IPS-18c (cell line): ENCODE results near the gene TEX53.

Source experiments
- H3K4me3 ChIP-seq: 2 replicates; pipeline ENCODE4 v1.7.0; 2013; ENCODE audit warnings: low read depth, mild to moderate bottlenecking, low read length, moderate library complexity; ENCODE audit not compliant: insufficient read depth
- H3K9me3 ChIP-seq: one replicate; pipeline ENCODE4 v1.6.1; 2013; ENCODE audit warnings: mild to moderate bottlenecking, low read length, moderate library complexity; ENCODE audit not compliant: control insufficient read depth, insufficient read depth

The TEX53 gene

DNA sequence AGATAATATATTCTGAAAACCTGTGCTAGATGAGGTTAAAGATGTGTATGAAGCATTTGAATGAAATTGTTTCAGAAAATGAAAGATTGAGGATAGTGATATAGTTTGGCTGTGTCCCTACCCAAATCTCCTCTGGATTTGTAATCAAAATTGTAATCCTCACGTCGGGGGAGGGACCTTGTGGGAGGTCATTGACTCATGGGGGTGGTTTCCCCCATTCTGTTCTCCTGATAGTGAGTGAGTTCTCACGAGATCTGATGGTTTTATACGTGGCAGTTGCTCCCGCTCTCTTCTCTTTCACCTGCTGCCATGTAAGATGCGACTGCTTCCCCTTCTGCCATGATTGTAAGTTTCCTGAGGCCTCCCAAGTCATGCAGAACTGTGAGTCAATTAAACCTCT lies 26.4 kb upstream of the TEX53 start:
- no peak overlapping the region for H3K4me3 ChIP-seq
- no peaks in the 10 kb centered on the region for H3K9me3 ChIP-seq

DNA sequence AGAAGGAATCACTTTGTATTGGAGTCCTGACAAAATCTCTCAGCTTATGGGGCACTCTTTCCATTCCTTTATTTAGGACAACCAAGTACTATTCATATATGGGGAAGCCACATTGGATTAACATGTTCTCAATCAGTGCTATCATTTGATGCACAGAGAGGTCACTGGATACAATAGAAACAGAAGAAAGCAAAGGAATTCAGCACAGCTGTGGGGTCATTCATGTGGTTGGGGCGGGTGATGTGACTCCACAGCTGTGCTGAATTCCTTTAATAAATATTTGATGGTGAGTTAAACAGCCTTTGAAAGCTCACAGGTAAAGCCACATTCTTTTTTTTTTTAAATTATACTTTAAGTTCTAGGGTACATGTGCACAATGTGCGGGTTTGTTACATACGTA lies 25.2 kb upstream of the TEX53 start:
- Histone ChIP-seq H3K9me3 (no peaks in the 10 kb centered on the region), H3K4me3 (no peak overlapping the region)

DNA sequence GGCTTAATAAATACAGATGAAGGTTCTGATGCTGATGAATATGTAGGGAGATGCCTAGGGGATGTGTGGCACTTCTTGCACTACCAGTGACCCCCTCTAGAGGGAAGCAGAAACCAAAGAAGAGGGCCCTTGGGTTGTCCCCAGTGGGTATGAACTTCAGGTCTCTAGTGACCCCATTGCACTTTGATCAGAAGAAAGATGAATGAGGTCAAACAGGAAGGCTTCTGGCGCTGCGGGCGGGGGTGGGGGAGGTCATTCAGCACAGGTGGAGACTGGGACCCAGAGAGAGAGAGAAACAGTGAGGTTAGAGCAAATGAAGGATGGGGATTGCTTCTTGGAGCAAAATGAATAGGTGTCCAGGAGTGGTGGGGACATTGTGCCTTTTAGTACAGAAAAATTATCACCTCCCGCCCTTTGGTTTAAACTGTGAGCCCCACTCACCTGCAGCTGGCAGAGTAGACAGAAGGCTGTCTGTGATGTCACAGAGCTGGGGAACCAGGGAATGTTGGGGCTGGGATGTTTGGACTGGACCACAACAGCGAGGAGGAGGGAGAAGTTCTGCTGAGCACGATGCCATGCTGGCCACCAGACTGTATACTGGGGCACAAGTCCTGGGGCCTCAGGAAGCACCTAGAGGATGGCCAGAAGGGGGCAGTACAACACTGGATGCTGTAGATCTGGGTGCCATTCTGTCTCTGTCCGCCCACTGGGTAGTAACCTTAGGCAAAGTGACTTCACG lies 24.2 kb upstream of the TEX53 start, which contains the start of gene TEX48:
Gene TEX48, minus strand, starts transcription at position 599 of the 739 bp plus-strand sequence. CDS start 10,469 bp downstream, outside the sequence.
- Histone ChIP-seq H3K4me3 (no peak within 1 kb of the TSS), H3K9me3 (no peaks in the 10 kb centered on the region)

DNA sequence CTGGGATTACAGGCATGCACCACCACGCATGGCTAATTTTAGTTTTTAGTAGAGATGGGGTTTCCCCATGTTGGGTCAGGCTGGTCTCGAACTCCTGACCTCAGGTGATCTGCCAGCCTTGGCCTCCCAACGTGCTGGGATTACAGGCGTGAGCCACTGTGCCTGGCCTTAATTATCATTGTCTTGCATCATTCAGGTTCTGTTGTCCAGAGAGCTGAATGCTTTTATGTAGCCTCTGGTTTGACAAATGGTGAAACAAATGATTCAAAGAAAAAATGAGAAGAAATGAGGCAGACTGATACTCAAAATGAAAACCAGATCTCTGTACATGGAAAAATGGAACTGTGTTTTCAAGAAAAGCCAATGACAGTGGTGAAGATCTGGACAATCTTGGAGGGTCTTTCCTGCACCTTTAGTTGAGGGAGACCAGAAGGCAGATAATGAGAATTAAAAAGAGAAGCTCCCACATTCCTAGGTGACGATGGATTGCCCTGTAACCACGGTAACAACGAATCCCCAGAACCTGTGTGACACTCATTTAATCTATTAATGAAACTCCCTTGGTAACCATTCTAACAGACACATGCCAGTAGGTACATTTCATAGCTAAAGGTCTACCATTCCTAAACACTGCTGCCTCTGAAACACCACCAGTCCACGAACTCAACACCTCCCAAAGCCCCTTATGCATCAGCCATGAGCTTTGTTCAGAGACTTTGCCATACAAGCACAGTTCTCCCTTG lies 22.8 kb upstream of the TEX53 start:
- no peaks in the 10 kb centered on the region for H3K9me3 ChIP-seq
- no peak overlapping the region for H3K4me3 ChIP-seq

DNA sequence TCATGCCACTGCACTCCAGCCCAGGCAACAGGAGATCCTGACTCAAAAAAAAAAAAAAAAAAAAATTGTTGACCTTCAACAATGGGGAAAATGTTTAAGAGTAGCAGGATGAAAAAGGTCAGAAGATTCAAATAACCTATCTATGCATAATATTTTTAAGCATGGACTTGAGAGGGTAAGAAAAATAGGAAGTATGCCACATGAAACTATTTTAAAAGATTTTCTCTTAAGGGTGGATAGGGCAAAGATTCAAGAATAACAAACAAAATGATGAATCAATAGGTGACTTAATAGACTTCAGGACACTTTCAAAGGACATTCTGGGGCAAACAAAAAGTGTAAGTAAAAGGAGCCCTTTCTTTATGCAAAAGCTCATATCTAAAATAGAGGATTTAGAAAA lies 21.2 kb upstream of the TEX53 start:
- no peak overlapping the region for H3K4me3 ChIP-seq

DNA sequence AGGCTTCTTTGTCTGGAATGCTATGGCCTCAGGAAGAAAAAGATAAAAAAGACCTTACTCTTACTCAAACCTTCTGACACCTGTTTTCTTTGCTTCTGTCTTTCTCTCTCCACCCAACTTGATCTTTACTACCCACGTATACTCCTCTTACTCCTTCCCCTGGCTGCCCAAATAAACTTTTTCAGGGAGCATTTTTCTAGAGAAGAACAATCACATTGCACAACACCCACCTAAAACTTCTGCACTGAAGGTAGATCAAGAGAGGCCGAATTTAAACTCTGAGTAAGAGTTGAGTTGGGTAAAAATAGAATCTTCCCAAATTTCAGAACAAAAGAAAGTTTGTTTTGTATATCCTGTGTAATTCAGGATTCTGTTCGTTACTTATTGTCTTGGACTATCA lies 20.5 kb upstream of the TEX53 start:
- Histone ChIP-seq H3K9me3 (no peaks in the 10 kb centered on the region), H3K4me3 (no peak overlapping the region)

More for the DNA sequence above, 21.2 kb upstream of the TEX53 start:
- no peaks in the 10 kb centered on the region for H3K9me3 ChIP-seq

DNA sequence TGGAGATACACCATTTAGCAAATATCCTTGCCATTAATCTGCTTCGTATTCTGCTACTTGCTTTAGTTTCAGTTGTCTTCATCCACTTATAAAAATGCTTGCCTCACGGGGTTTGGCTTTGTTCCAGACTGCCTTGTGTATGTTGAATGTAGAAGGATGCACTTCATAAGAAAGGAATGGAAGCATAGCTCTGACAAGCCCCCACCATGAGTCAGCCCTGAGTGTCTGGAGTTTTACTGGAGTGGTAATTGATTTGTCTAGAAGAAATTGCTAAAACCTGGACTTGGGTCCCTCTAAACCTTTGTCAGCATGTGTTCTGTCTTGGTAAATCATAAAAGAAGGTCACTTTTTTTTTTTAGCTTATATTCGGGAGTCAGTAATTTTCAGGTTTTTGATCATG lies 19.8 kb upstream of the TEX53 start:
- no peak overlapping the region for H3K4me3 ChIP-seq
- no peaks in the 10 kb centered on the region for H3K9me3 ChIP-seq

DNA sequence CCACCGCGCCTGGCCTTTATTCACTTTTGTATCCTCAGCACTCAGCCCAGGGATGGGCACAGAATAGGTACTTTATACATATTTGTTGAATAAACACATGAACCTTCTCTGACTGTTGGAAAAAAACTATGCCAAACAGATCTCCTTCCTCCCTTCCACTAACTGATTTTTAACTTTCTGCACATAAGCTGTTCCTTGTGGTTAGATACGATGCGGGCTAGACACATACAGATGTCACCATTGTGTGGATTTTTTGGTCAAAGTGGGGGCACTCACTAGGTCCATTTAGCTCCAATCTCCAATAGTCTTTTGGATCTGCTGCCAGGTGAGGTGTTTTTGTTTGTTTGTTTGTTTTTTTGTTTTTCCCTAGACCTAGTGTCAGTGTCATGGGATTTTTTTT lies 19.3 kb upstream of the TEX53 start:
- H3K9me3 ChIP-seq: no peaks in the 10 kb centered on the region
- H3K4me3 ChIP-seq: no peak overlapping the region

DNA sequence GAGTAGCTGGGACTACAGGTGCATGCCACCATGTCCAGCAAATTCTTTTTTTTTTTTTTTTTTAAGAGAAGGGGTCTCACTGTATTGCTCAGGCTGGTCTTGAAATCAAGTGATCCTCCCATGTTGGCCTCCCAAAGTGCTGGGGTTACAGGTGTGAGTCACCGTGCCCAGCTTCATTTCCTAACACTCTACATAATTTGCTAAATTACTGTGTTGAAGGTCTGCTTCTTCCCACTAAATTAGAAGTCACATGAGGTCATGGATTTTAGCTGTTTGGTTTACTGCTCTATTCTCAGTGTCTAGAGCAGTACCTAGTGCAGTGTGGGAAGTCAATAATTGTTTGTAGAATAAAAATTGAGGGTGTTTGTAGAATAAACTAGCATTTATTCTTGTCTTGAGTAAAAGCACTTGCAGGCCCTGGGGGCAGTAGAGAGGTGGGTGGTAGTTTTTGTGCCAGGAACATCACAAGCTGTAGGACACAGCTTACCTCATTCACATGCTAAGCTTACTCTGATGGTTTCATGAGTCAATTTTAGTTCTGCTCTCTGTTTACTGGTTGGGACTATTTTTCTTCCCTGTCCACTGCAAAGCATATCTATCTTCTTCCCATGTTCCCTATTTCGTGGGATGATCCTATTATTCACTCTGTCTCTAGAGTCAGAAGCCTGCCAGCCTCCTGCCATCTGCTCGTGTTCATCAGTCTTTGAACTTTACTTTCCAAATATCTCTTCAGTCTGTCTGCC lies 17.4 kb upstream of the TEX53 start:
- Histone ChIP-seq H3K9me3 (no peaks in the 10 kb centered on the region), H3K4me3 (no peak overlapping the region)

DNA sequence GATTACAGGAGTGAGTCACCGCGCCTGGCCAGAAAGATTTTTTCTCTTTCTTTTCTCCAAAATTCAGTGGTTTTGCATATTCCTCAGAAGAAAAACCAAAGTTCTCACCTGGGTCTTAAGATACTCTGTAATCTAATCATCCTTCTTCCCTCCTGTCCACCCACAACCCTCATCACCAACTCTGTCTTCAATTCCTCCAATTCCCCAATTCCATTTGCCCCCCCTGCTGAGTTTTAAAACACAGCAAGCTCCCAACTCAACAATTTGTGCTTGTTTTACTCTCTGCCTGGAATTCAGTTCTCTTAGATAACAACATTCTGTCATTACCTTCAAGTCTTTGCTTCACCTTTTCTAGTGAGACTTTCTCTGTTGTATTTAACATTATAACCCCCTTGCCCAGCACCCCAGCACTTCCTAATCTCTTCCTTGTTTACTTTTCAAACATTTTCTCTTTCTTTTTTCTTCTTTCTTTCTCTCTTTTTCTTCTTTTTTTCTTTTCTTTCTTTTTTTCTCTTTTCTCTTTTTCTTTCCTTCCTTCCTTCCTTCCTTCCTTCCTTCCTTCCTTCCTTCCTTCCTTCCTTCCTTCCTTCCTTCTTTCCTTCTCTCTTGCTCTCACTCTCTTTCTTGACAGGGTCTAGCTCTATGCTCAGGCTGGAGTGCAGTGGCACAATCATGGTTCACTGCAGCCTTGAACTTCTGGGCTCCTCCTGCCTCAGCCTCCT lies 16.6 kb upstream of the TEX53 start:
- Histone ChIP-seq H3K9me3 (no peaks in the 10 kb centered on the region), H3K4me3 (no peak overlapping the region)

DNA sequence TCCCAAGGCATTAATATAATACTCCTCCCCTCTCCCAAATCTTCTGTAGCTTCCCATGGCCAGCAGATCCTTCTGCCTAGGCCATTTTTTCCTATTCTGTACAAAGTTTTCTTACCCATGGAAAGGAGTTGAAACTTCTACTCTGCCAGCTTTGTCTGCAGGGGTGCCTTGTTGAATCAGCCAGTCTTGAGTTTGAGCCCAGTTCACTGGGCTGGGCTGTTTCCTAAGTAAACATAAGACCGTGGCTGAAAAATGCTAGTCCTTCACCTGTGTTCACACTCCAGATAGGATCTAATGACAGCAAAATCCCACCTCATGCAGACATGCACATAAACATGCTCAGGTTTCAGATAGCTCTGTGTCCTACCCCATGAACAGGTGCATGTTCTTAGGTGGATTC lies 14.0 kb upstream of the TEX53 start:
- H3K4me3 ChIP-seq: no peak overlapping the region
- no peaks in the 10 kb centered on the region for H3K9me3 ChIP-seq

DNA sequence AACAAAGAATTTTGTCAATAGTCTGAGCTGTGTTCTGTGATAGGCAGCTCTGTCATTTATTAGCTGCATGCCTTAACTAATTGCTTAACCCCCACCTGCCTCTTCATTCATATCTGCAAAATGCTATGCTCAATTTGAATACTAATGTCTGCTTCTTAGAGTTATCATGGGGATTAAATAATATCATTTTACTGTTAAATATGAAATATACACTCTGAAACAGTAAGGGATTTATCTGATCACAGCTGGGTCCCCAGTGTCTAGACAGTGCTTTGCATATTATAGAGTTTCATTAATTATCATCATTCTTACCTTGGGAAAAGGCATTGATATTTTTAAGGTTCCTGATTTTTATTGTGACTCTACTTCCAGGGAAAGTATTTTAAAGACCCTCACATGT lies 12.4 kb upstream of the TEX53 start:
- Histone ChIP-seq H3K4me3 (no peak overlapping the region), H3K9me3 (no peaks in the 10 kb centered on the region)

DNA sequence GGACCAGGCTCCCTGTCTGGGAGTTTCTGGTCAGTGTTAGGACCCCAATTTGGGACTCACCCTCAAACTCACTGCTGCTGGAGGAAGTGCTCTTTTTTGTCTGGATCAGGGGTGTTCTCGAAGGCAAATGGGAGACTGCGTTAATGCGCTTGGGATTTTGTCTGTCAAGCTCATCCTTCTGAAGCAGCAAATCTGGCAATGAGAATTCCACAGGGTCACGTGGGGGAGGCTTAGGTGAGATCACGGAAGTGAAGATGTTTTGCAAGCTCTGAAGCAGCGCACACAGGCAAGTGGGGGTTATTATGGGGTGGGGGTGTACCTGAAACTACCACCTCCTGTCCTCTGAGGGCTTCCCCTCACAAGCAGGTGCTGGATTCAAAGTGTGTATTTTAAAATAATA lies 10.5 kb upstream of the TEX53 start:
- no peak overlapping the region for H3K4me3 ChIP-seq
- no peaks in the 10 kb centered on the region for H3K9me3 ChIP-seq

DNA sequence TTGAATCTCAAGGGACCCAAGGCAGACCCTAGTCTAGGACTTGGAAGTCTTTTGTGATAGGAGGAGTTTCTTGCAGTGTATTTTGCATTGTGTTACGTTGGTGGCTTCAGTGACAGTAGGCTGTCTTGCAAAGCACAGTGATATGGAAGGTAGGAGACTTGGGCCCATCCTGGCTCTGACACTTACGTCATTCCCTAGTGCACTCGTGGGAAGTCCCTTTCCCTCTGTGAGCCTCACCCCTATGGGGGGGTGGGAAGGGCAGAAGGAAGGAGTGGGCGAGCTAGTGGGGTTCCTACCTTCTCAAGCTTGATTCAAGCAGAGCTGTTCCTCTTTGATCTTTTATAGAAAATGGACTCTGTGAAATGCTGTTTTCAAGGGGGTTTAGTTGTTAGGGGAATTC lies 9.2 kb upstream of the TEX53 start:
- Histone ChIP-seq H3K4me3 (no peak overlapping the region), H3K9me3 (no peaks in the 10 kb centered on the region)

DNA sequence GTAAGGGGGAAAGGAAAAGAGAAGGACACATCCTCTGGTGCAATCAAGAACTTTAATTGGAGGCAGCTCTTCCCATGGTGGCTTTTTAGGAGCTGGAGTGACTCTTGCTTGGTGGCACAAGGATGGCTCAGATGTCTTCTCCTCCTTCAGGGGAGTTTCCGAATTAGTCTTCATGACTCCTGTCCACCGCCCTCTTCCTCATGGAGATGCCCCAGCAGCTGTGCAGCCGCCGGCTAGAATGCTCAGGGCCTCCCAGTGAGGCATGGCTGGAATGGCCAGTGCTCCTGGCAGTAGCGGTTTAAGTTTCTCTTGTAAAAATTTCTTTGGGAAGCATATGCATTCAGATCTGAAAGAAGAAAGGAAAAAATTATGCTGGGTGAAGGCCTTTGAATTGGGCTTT lies 8.8 kb upstream of the TEX53 start:
- Histone ChIP-seq H3K4me3 (no peak overlapping the region), H3K9me3 (no peaks in the 10 kb centered on the region)

DNA sequence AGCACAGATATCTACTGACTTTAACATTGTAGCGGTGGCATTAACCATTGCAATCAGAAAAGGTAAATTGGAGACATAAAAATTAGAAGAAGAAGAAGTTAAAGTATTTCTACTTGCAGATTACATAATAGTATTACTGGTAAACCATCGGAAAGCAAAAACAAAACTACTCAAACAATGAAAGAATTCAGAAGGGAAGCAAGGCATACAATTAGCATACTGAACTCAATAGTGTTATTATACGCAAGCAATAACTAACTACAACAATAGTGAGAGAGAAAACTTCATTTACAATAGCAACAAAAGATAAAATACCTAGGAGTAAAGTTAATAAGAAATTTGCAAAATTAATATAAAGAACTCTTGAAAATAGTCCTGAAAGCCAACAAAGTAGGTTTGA lies 6.6 kb upstream of the TEX53 start:
- no peak overlapping the region for H3K4me3 ChIP-seq
- H3K9me3 ChIP-seq: no peaks in the 10 kb centered on the region
